HG03095 (cell line): ENCODE data around the gene SYPL1.
"Not testable (repeated sequence)": the region's sequence is repeated elsewhere in the genome, so short reads cannot be mapped to it uniquely, and the experiment has no call there.

Source experiments
- ATAC-seq: cut with Tn5 transposase; IDR thresholded peaks from one replicate; pipeline ENCODE4 v1.9.1; 2021; ENCODE audit warnings: moderate library complexity; ENCODE audit not compliant: unreplicated experiment

The SYPL1 gene

GRCh38 chr7:106112118-106112971 lies at the start of gene SYPL1:
TSS of gene SYPL1 (minus strand) at chr7:106112312. CDS start at chr7:106112208, 104 bp downstream.
- peak; percentile 76 for ATAC-seq

DNA sequence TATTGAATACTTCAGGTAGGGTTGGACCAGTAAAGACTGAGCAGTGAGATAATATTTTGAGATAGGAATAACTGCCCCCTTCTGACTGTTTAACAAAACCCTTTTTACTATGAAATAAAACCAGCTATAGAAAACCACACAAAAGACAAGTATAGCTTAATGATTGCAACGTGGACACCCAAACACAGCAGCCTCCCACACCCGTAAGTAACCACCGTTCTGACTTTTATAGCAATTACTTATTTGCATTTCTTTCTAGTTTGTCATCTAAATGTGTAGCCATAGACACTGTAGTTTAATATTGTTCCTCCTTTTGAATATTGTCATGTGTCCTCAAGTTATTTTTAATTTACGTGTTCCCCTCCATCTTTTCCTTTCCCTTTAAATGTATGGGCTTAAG lies 42.9 kb upstream of the SYPL1 start:
- no peak for ATAC-seq

DNA sequence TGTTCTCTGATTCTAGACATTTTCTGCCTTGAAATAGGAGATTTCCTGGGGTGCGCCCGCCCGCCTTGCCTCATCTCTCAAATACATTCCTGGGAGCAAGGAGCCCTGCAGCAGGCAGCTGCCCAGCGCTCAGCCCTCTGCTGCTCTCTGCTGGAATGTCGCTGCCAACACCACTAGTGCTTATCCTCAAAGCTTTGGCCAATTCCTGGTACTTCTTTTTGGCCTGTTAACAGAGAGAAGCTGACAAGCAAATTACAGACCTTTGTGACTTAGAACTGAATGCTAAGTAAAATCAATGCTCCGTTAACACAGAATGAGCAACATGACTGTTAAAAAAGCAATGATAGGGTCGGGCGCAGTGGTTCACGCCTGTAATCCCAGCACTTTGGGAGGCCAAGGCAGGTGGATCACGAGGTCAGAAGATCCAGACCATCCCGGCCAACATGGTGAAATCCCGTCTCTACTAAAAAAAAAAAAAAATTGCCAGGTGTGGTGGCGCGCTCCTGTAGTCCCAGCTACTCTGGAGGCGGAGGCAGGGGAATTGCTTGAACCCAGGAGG lies 41.9 kb upstream of the SYPL1 start:
- peak; percentile 62 for ATAC-seq

GRCh38 chr7:106152313-106152665 lies 40.2 kb upstream of the SYPL1 start:
- ATAC-seq = no peak

DNA sequence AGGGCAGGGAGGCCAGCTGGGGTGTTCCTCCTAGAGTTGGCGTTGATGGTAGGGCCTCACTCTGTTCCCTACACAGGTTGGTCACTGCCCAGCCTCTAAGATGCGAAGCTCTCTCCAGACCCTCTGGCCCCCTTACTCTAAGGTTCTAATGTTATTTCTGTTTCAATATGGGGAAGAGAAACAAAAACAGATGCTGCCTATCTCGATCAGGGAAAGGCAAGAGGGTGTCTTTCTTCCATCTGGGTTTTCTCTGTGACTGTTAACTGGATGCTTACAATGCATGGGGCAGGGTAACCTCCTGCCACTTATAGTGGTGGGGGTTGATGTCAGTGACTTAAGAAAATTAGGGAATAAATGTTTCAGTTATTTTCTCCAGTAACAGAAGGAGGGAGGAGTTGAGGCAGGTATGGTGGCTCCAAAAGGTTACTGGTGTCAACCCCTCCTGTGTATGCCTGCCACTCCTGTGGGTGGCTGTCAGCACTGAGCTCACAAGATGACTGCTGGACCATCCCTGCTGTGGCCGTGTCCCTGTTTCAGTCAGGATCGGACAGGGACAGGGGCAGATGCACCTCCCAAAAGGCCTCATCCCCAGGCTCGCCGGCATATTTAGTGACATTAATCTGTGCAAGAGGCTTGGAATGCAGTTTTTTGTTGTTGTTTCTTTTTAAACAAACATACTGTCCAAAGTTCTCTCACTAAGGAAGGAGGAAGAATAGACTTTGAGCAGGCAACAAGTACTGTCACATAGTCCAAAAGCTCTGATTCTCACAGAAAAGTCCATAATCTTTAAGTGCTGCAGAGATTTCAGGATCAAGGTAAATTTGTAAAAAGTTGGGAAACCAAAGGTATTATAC lies 39.6 kb upstream of the SYPL1 start:
- no peak for ATAC-seq

DNA sequence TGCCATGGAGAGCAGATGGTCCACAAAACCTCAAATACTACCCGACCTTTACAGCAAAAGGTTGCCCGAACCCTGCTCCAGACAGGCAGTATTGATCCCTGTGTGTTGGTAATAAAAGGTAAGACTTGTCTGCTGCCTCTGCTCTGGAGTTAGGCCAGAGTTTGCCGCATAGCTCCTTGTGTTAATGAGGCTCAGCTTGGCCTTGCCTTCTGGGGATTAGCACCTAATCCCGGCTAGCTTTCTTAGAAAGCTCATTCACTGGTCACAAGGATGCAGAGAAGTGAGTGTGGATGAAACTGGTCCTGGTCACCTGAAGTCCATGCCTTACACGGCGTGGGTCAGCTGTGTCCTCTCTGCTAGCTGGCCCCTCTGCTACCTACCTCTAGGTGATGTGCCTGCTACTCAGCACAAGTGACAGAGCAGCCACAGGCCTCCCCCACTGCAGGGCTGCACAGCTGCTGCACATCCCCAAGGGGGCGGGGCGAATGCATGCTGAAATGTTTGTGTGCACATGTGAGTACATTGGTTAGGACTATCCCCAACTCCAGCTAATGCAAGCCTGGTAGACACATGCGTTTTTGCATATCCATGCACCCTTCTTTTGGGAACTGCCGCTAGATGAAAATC lies 31.7 kb upstream of the SYPL1 start:
- no peak for ATAC-seq

DNA sequence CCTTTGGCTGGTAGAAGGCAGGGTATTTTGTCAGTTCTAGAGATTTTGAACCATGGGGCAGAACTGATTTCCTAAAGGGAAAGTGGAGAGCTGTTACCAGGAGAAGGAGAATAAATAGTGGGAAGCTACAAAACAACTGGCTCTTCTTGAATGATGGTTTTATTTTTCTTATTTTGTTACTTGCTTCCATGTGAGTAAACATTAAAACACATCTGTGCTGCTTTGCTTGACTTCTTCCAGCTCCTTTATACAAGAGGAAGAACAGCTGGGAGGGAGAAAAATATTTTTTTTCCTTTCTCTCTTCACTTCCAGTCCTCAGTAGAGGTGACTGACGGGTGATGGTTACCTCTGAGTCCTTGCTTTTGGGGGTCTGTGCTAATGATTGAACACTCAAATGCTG lies 30.0 kb upstream of the SYPL1 start:
- no peak for ATAC-seq

- no peak for ATAC-seq
Observed at GRCh38 chr7:106140406-106141173, 28.5 kb upstream of the SYPL1 start.

DNA sequence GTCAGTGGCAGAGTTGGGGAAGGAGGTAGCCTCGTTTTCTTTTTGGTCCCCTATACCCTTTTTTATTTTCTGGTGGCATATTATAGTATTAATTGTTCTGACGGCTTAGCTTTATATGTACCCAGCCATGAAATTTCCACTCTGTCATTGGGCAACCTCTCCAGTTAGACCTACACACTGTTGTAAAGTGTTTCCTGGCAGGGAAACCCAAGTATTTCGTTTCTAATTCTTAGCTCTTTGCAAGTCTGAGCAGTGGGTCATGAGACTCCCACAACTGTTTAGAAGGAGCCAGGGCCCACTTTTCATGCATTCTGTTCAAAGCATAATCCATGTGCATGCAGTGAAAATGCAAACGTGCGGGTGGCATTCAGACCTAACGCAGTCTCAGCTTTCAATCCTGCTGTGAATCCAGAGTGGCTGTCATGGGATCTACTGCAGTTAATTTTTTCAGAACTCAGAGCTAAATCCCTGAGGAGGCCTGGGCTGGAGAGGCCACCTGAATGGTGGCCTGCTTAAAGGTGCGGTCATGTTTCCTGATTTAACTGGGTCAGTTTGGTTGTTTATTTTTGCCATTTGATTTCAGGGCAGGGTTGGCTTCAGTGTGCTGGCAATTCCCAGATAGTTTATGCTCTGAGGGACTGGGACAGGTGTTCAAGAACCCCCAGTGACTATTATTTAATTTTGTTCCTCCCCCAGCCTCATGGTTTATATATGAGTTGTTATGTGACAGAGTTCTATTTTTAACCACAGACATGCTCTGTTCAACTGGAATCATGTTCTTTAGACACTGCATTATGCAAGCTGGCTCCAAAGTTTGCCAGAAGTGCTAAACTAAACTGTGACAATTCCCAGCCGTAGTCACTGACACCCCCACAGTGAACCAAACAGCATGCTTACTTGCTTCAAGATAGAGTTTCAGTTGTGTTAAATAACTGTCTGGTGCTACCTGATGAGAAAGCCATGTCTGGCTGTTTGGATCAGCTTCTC lies 27.4 kb upstream of the SYPL1 start:
- no peak for ATAC-seq

DNA sequence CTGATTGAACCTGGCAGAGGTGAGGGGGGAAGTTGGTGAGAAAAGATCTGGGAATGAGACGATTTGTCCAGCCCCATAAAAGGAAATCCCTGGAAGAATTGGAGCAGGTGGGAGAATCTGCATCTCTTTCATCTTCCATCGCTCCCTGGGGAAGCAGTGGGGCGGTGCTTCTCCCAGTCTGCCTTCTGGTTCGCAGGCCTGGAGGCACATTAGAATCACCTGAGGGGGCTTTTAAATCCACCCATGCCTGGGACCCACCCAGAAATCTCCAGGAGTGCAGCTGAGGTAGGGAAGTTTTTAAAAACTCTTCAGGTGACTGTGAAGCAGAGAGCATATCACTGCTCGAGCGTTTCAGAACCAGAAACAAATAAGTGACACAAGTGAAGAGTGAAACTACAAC lies 26.7 kb upstream of the SYPL1 start:
- no peak for ATAC-seq

- ATAC-seq = not testable (repeated sequence)
Observed at GRCh38 chr7:106138181-106138580, 26.1 kb upstream of the SYPL1 start.

DNA sequence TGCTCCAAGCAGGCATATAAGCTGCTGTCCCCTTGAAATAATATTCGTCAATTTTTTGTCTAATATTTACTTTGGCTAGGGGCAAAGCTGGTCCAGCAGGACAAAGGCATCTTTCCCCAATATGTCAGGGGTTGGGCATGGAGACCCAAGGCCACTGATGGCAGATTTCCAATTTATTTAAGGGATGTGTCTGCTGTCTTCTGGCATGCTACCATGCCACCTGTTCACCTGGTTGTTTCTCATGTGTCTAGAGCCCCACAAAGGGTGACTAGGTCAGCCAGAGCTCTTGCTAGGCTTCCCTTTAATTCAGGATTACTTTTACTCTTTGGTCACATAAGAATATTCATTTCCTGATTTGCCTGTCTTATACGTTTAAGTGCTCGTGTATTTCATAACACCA lies 22.1 kb upstream of the SYPL1 start:
- ATAC-seq = no peak

DNA sequence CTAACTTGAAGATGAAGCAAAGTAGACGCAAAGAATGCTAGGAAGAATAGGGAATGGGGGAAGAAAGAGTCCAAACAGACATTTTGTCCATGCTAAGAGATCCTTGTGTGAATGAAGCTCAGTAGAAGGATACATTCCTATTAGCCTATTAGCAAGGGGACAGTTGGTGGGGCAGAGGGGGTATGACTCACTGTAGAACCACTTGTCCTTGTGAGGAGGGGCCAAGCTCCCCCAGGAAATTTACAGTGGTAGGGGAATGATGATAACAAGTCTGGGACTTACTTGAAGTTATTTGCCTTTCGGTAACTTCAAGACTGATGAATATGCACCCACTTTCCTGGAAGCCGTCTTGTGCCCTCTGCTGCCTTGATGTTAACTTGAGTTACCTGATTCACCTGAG lies 17.2 kb upstream of the SYPL1 start:
- ATAC-seq = no peak

- ATAC-seq = no peak
Observed at GRCh38 chr7:106128836-106129235, 16.7 kb upstream of the SYPL1 start.

GRCh38 chr7:106127984-106128780 lies 16.1 kb upstream of the SYPL1 start:
- no peak for ATAC-seq

DNA sequence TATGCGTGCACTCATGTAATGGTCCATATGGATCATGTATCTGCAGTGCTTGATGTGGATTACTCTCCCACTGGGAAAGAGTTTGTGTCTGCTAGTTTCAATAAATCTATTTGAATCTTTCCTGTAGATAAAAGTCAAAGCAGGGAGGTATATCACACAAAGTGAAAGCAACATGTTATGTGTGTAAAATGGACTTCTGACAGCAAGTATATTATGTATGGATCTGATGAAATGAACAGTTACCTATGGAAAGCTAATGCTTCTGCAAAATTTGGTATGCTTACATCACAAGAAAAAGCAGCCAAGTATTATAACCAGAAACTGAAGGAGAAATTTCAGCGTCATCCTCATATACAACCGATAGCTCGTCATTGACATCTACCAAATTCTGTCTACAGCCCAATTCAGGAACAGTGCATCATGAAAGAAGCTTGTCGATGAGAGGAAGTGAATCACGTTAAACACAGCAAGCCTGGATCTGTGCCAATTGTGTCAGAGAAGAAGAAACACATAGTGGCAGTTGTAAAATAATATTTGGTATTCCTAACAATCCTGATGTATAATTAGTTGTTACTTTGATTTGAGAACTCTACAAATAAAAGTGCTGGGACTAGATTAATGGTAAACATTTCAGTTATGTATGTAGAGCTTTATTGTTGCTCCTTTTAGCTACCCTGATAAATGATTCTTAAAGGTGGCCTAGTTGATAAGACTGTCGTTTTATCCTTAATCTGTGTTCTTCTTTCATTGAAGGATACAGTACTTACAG lies 14.2 kb upstream of the SYPL1 start:
- ATAC-seq = no peak

- ATAC-seq = no peak
Observed at GRCh38 chr7:106125417-106125816, 13.3 kb upstream of the SYPL1 start.

DNA sequence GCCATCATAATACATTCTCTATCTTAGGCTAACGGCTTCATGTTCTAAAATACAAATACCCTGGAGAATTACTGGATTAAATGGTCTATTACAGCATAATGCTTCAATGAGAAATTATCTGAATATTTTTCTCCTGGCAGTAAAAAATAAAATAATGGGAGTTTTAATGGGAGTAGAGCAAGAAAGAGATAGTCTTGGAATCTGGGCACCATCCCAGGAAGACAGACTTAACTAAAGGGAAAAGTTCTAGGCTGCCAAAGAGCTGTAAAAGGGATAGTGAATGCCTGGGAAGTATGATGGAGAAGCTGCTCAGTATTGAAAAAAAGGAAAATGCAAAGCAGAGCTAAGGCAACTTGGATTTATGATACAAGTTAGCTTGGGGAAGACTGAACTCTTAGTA lies 12.1 kb upstream of the SYPL1 start:
- ATAC-seq = no peak
